ENCODE data around the gene CD101.

- TF ChIP-seq, protein P1, sequence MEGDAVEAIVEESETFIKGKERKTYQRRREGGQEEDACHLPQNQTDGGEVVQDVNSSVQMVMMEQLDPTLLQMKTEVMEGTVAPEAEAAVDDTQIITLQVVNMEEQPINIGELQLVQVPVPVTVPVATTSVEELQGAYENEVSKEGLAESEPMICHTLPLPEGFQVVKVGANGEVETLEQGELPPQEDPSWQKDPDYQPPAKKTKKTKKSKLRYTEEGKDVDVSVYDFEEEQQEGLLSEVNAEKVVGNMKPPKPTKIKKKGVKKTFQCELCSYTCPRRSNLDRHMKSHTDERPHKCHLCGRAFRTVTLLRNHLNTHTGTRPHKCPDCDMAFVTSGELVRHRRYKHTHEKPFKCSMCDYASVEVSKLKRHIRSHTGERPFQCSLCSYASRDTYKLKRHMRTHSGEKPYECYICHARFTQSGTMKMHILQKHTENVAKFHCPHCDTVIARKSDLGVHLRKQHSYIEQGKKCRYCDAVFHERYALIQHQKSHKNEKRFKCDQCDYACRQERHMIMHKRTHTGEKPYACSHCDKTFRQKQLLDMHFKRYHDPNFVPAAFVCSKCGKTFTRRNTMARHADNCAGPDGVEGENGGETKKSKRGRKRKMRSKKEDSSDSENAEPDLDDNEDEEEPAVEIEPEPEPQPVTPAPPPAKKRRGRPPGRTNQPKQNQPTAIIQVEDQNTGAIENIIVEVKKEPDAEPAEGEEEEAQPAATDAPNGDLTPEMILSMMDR (IDR thresholded peaks at IDR 0.05): no peak
- no peak for TF ChIP-seq POLR2A (IDR thresholded peaks at IDR 0.05)
Measured at GRCh38 chr1:117020526-117021156, 19.1 kb downstream of the CD101 start.

Measured in esophagus squamous epithelium (tissue), 4 donors.